B cell (primary cell): ENCODE measurements around the gene SMC1B. TPM values are rescaled to one million over a fixed set of nuclear protein-coding genes. Genes with fewer than 3 reads are reported as not detected.

Experiments used
- ATAC-seq: fragments of 200-7000 bp; cut with Tn5 transposase; one replicate; pipeline ENCODE4 v1.10.0; 2021; ENCODE audit warnings: low read depth, mild to moderate bottlenecking, moderate number of reproducible peaks, moderate library complexity
- CTCF ChIA-PET: fragments of 350-600 bp; sonication (Branson Sonifier 250); formaldehyde crosslinking; loops from one replicate; lab custom pipeline; 2021; ENCODE audit warnings: antibody characterized with exemption, inconsistent platforms; lab: Charles Lee
- POLR2A ChIA-PET: fragments of 350-600 bp; sonication (Branson Sonifier 250); formaldehyde crosslinking; loops from one replicate; lab custom pipeline; 2021; ENCODE audit warnings: antibody characterized with exemption; lab: Charles Lee
- DNase-seq: peaks from one replicate; pipeline ENCODE4 v3.0.0; 2013
- H2AFZ ChIP-seq: 2 replicates; pipeline ENCODE4 v1.6.1; 2012; ENCODE audit warnings: mild to moderate bottlenecking, low read depth, low read length; ENCODE audit not compliant: insufficient read depth, poor library complexity, severe bottlenecking
- H3K27ac ChIP-seq, 2 donors: 1 replicate in 1 of 2; 2 replicates in 1 of 2; pipeline ENCODE4 v1.5.1; 2012 to 2013; ENCODE audit warnings: low read length in 2 of 2, mild to moderate bottlenecking in 2 of 2, moderate library complexity in 1 of 2
- H3K27me3 ChIP-seq, 4 experiments: fragments of 200-600 bp in 1 of 4; sonication (generic) in 1 of 4; replicated peaks in 1 of 4; 1 replicate in 2 of 4; 2 replicates in 2 of 4; pipeline versions ENCODE4 v1.6.1 to v1.7.0; 2013 to 2016; ENCODE audit warnings: low read length in 3 of 4, mild to moderate bottlenecking in 2 of 4, mixed read lengths in 1 of 4, moderate library complexity in 1 of 4; ENCODE audit not compliant: insufficient read depth in 4 of 4, control insufficient read depth in 3 of 4; ENCODE audit errors: control extremely low read depth in 1 of 4
- H3K36me3 ChIP-seq, 2 experiments: replicated peaks in 1 of 2; 1 replicate in 1 of 2; 2 replicates in 1 of 2; pipeline versions ENCODE4 v1.6.1 to v1.7.1; 2013; ENCODE audit warnings: low read length in 1 of 2; ENCODE audit not compliant: insufficient read depth in 2 of 2, control insufficient read depth in 1 of 2; ENCODE audit errors: control extremely low read depth in 1 of 2, extremely low read depth in 1 of 2
- H3K4me1 ChIP-seq, 2 donors: fragments of 200-600 bp in 1 of 2; sonication (generic) in 1 of 2; 1 replicate in 1 of 2; 2 replicates in 1 of 2; pipeline versions ENCODE4 v1.5.1 to v1.6.1; 2013 to 2017; ENCODE audit warnings: low read length in 2 of 2; ENCODE audit not compliant: control insufficient read depth in 2 of 2, insufficient read depth in 2 of 2
- H3K4me2 ChIP-seq: replicated peaks from 2 replicates; pipeline ENCODE3; 2012; ENCODE audit warnings: mild to moderate bottlenecking, low read depth, low read length; ENCODE audit not compliant: poor library complexity, severe bottlenecking
- H3K4me3 ChIP-seq, 5 experiments: fragments of 200-600 bp in 1 of 5; sonication (generic) in 1 of 5; 1 replicate in 3 of 5; 2 replicates in 2 of 5; pipeline versions ENCODE4 v1.5.1 to v1.7.0; 2011 to 2016; ENCODE audit warnings: low read length in 4 of 5, mild to moderate bottlenecking in 4 of 5, low read depth in 2 of 5, control low read depth in 1 of 5, moderate library complexity in 1 of 5; ENCODE audit not compliant: insufficient read depth in 1 of 5; ENCODE audit errors: control extremely low read depth in 1 of 5, extremely low read depth in 1 of 5
- H3K79me2 ChIP-seq: fragments of 200-600 bp; sonication (generic); one replicate; pipeline ENCODE4 v1.6.0; 2016; ENCODE audit warnings: low read length; ENCODE audit not compliant: control insufficient read depth, insufficient read depth
- H3K9ac ChIP-seq: fragments of 200-600 bp; sonication (generic); 2 replicates; pipeline ENCODE4 v1.6.1; 2017; ENCODE audit warnings: mild to moderate bottlenecking, low read length, moderate library complexity
- H3K9me3 ChIP-seq, 3 donors: one replicate each; pipeline versions ENCODE4 v1.6.1 to v1.7.1; 2013; ENCODE audit warnings: low read length in 2 of 3; ENCODE audit not compliant: control insufficient read depth in 2 of 3, insufficient read depth in 1 of 3; ENCODE audit errors: control extremely low read depth in 1 of 3
- H4K20me1 ChIP-seq: 2 replicates; pipeline ENCODE4 v1.6.0; 2012; ENCODE audit warnings: mild to moderate bottlenecking, low read length; ENCODE audit not compliant: insufficient read depth, control insufficient read depth, poor library complexity, severe bottlenecking
- H3K27ac Mint-ChIP-seq: one replicate; pipeline ENCODE4 v1.8.0; 2021; ENCODE audit warnings: mixed read lengths
- H3K27me3 Mint-ChIP-seq: one replicate; pipeline ENCODE4 v1.8.0; 2021; ENCODE audit warnings: mixed read lengths
- H3K4me1 Mint-ChIP-seq: one replicate; pipeline ENCODE4 v1.8.0; 2021; ENCODE audit warnings: mixed read lengths
- H3K4me3 Mint-ChIP-seq: one replicate; pipeline ENCODE4 v1.8.0; 2021; ENCODE audit warnings: mixed read lengths
- H3K9me3 Mint-ChIP-seq: one replicate; pipeline ENCODE4 v1.8.0; 2022; ENCODE audit warnings: mixed read lengths; ENCODE audit not compliant: insufficient read depth
- EZH2 ChIP-seq: IDR thresholded peaks from 2 replicates; pipeline ENCODE4 v1.6.1; 2012; ENCODE audit warnings: borderline replicate concordance, low read depth, mild to moderate bottlenecking, moderate library complexity, low read length; ENCODE audit not compliant: insufficient read depth, poor library complexity, severe bottlenecking
- WGBS: methylation state at CpG from one replicate; pipeline ENCODE4 v1.1.5; 2013; ENCODE audit warnings: missing lambda C conversion rate; ENCODE audit not compliant: insufficient coverage; 5-methylcytosine and 5-hydroxymethylcytosine counted together
- intact Hi-C: fragments of 100-400 bp; cut with micrococcal nuclease; formaldehyde crosslinking; loops from one replicate; pipeline ENCODE4 v1.10.0; 2022
- polyA plus RNA-seq: library from polyadenylated mRNA; depleted of rRNA; stranded (reverse); fragments of >200 nt; gene quantifications from 2 replicates; pipeline ENCODE4 v1.2.3, GENCODE V29; 2012
- total RNA-seq, 2 donors: library from RNA; stranded (reverse); fragments of 120-200 nt in 1 of 2; gene quantifications; 1 replicate in 1 of 2; 2 replicates in 1 of 2; pipeline versions ENCODE4 v1.2.3 to v1.2.4, GENCODE V29; 2013 to 2022
- TF ChIP-seq, protein P1 (sequence below): fragments of 200-600 bp; IDR thresholded peaks from one replicate; pipeline ENCODE4 v1.8.0; 2022; ENCODE audit warnings: antibody characterized with exemption, mild to moderate bottlenecking

The SMC1B gene
- total and polyA plus RNA-seq, 2 donors (not counting 1 experiment from before 2014, with no cell fraction given), result 0.07 TPM; not detected in 1

DNA sequence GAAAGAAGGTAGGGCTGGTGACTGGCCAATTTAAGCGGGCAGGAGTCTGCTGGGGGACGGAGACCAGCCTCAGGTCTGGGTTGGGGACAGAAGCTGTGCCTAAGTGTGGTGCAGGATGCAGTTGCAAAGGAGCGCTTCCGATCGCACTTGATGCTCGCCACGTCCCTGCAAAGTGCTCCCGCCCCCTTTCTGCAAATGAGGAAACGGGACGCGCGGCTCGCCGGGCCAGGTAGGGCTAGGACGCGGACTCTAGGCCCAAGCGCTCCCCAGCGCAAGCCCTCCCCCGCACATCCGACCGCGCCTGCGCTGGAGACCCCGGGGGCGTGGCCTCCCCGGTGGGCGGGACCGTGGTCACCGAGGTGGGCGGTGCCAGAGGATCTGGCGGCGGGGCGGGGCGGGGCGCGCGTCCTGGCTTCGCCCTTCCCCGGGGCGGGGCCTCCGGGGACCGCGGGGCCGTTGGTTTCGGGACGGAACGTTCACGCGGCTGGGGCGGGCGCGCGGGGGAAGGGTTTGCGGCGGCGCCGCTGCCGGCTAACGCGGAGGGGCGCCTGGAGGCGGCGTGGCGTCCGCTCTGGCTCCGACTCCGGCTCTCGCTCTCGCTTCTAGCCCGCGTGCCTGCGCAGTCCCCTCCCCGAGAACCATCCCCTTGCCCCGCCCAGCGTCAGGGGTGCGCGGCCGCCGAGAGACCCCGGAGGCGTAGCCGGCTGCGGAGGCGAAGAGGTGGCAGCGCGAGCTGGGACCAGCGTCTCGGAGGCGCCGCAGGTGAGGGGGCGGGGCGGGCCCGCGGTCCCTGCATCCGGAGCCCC lies 103.8 kb downstream of the SMC1B start, which contains the start of gene FAM118A:
Gene FAM118A, plus strand, starts transcription at position 513 of the 806 bp plus-strand sequence. CDS start 12,446 bp downstream, outside the sequence.
- POLR2A ChIA-PET, result interaction anchor here (0.5 to 1.0 kb wide), 3 partner anchors 11 to 48 kb away, joined by 3 to 6 read pairs (median 4); no protein-coding TSS in a partner anchor
- no peaks in the 10 kb centered on the region for H3K9me3 Mint-ChIP-seq

More for the DNA sequence above, 103.8 kb downstream of the SMC1B start, which contains the start of gene FAM118A:
- H3K36me3 ChIP-seq, result no peaks in the 10 kb centered on the region
- H4K20me1 ChIP-seq, result no peaks in the 10 kb centered on the region
- H3K9me3 ChIP-seq, result no peaks in the 10 kb centered on the region
- peak within 1 kb of the TSS; percentile 98 for H3K4me2 ChIP-seq
- peaks cover 43% of the 10 kb centered on the region for H3K79me2 ChIP-seq
- H3K27ac ChIP-seq, result peak within 1 kb of the TSS; percentile 73
- H2AFZ ChIP-seq, result peak within 1 kb of the TSS; percentile 87
- Mint-ChIP-seq H3K27ac (peak within 1 kb of the TSS; percentile 97), H3K27me3 (no peaks in the 10 kb centered on the region), H3K4me1 (peaks cover 36% of the 10 kb centered on the region), H3K4me3 (peak within 1 kb of the TSS; percentile 92)
- DNase-seq (peak; percentile 99), ATAC-seq (peak; percentile 88)
- peak within 1 kb of the TSS; percentile 27 to 95 (median 80) for H3K4me3 ChIP-seq
- TF ChIP-seq, protein P1, sequence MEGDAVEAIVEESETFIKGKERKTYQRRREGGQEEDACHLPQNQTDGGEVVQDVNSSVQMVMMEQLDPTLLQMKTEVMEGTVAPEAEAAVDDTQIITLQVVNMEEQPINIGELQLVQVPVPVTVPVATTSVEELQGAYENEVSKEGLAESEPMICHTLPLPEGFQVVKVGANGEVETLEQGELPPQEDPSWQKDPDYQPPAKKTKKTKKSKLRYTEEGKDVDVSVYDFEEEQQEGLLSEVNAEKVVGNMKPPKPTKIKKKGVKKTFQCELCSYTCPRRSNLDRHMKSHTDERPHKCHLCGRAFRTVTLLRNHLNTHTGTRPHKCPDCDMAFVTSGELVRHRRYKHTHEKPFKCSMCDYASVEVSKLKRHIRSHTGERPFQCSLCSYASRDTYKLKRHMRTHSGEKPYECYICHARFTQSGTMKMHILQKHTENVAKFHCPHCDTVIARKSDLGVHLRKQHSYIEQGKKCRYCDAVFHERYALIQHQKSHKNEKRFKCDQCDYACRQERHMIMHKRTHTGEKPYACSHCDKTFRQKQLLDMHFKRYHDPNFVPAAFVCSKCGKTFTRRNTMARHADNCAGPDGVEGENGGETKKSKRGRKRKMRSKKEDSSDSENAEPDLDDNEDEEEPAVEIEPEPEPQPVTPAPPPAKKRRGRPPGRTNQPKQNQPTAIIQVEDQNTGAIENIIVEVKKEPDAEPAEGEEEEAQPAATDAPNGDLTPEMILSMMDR, result no peak
- no peak for TF ChIP-seq EZH2
- under 1% methylated on average over 95 of the region's 95 CpGs for WGBS
- H3K4me1 ChIP-seq, result peaks cover 18 to 25% of the 10 kb centered on the region in 2 donors
- intact Hi-C loops, result loop anchor here (1.0 kb wide), 5 partner anchors 9 to 68 kb away; partner anchors contain the start of gene UPK3A
- CTCF ChIA-PET, result no interaction called here
- H3K9ac ChIP-seq, result peak within 1 kb of the TSS; percentile 87
- no peaks in the 10 kb centered on the region for H3K27me3 ChIP-seq
